CD4-positive, alpha-beta T cell (primary cell): ENCODE measurements around the gene DRAM1. TPM values are rescaled to one million over a fixed set of nuclear protein-coding genes. Genes with fewer than 3 reads are reported as not detected.

Source experiments
- ATAC-seq: fragments of 200-7000 bp; cut with Tn5 transposase; one replicate; pipeline ENCODE4 v1.10.0; 2022; ENCODE audit warnings: mild to moderate bottlenecking; ENCODE audit not compliant: poor library complexity
- CTCF ChIA-PET: fragments of 350-600 bp; sonication (Branson Sonifier 250); formaldehyde crosslinking; loops from one replicate; lab custom pipeline; 2021; ENCODE audit warnings: antibody characterized with exemption, inconsistent platforms; lab: Charles Lee
- POLR2A ChIA-PET: fragments of 350-600 bp; sonication (Branson Sonifier 250); formaldehyde crosslinking; loops from one replicate; lab custom pipeline; 2021; ENCODE audit warnings: antibody characterized with exemption, inconsistent platforms; lab: Charles Lee
- DNase-seq, 14 experiments: peaks; one replicate each; pipeline ENCODE4 v3.0.0-alpha.2; 2013 to 2020; ENCODE audit warnings: mixed read lengths in 2 of 14
- H3K27ac ChIP-seq, 2 donors: one replicate each; pipeline versions ENCODE4 v1.5.1 to v1.7.0; 2013; ENCODE audit warnings: low read length in 2 of 2, low read depth in 1 of 2, mild to moderate bottlenecking in 1 of 2
- H3K27me3 ChIP-seq, 2 experiments: 1 replicate in 1 of 2; 2 replicates in 1 of 2; pipeline versions ENCODE4 v1.6.1 to v1.7.0; 2013; ENCODE audit warnings: low read length in 2 of 2, control low read depth in 1 of 2, mild to moderate bottlenecking in 1 of 2, moderate library complexity in 1 of 2; ENCODE audit not compliant: insufficient read depth in 2 of 2, control insufficient read depth in 1 of 2
- H3K36me3 ChIP-seq: one replicate; pipeline ENCODE4 v1.6.1; 2013; ENCODE audit warnings: low read length, control low read depth; ENCODE audit not compliant: insufficient read depth
- H3K4me1 ChIP-seq: one replicate; pipeline ENCODE4 v1.6.1; 2013; ENCODE audit warnings: low read length, control low read depth; ENCODE audit not compliant: insufficient read depth
- H3K4me3 ChIP-seq: one replicate; pipeline ENCODE4 v1.5.1; 2013; ENCODE audit warnings: mild to moderate bottlenecking, low read length, moderate library complexity
- H3K9me3 ChIP-seq, 2 experiments: 1 replicate in 1 of 2; 2 replicates in 1 of 2; pipeline versions ENCODE4 v1.6.1 to v1.7.0; 2013; ENCODE audit warnings: low read length in 2 of 2, mild to moderate bottlenecking in 2 of 2, control low read depth in 1 of 2, moderate library complexity in 1 of 2; ENCODE audit not compliant: control insufficient read depth in 1 of 2, insufficient read depth in 1 of 2
- H3K27ac Mint-ChIP-seq: one replicate; pipeline ENCODE4 v1.8.0; 2020; ENCODE audit warnings: mixed read lengths
- H3K27me3 Mint-ChIP-seq: one replicate; pipeline ENCODE4 v1.8.0; 2021; ENCODE audit warnings: mixed read lengths
- H3K36me3 Mint-ChIP-seq: one replicate; pipeline ENCODE4 v1.8.0; 2021; ENCODE audit warnings: low read depth, mixed read lengths
- H3K4me1 Mint-ChIP-seq: one replicate; pipeline ENCODE4 v1.8.0; 2021; ENCODE audit warnings: low read depth, mixed read lengths
- H3K4me3 Mint-ChIP-seq: one replicate; pipeline ENCODE4 v1.8.0; 2020; ENCODE audit warnings: mild to moderate bottlenecking, mixed read lengths
- H3K9me3 Mint-ChIP-seq: one replicate; pipeline ENCODE4 v1.8.0; 2020; ENCODE audit warnings: mixed read lengths
- intact Hi-C, 2 experiments: fragments of 100-400 bp; cut with DNase I in 1 of 2; cut with micrococcal nuclease in 1 of 2; formaldehyde crosslinking; loops; one replicate each; pipeline versions ENCODE4 v1.15.1 to v1.9.0; 2023 to 2025; cut with DNase I, micrococcal nuclease
- total RNA-seq, 174 experiments: library from RNA in 2 of 174; stranded (reverse) in 2 of 174; gene quantifications; one replicate each; pipeline ENCODE4 v1.2.3 and lab custom pipeline; 2021 to 2026
- TF ChIP-seq, protein P1 (sequence below): fragments of 200-600 bp; IDR thresholded peaks from one replicate; pipeline ENCODE4 v1.8.0; 2022; ENCODE audit warnings: antibody characterized with exemption, mild to moderate bottlenecking

DRAM1 gene
- total RNA-seq, 2 experiments from 2014 or later = 1.3 to 1.6 TPM

DNA sequence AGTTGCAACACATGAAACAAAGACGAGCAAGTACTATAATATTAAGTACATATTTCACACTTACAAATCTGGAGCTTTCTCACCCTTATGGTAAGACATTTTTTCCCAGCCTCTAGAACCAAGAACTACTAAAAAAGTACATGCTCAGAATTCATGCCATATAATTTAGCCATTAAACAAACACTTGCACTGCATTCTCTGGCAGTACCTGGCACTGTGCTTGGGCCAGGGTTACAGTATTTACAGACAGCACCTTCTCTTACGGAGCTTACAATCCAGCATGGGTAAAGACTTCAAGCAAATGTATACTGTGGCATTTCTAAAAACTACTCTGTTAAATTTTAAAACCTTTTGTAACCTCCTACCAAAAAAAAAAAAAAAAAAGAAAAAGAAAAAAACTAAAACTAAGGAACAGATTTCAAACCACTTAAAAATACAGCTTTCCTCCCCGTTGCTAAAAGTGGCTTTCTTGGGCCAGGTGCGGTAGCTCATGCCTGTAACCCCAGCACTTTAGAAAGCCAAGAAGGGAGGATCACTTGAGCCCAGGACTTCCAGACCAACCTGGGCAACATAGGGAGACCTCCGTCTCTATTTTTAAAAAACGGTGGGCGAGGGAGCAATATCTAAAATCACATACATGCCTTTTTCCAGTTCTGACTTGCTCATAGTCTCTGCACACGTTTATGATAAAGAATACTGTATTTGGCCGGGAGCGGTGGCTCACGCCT, 47.6 kb upstream of the DRAM1 start:
- no peaks in the 10 kb centered on the region for H3K9me3 Mint-ChIP-seq
- Histone ChIP-seq H3K9me3 (no peaks in the 10 kb centered on the region), H3K36me3 (no peaks in the 10 kb centered on the region), H3K27ac (peak overlapping the region; percentile 61 to 67), H3K4me3 (peak overlapping the region; percentile 92), H3K27me3 (no peaks in the 10 kb centered on the region), H3K4me1 (peaks cover 34% of the 10 kb centered on the region)
- peaks cover 6% of the 10 kb centered on the region for H3K36me3 Mint-ChIP-seq
- ChIA-PET POLR2A (interaction anchor here (0.6 to 2.5 kb wide), 16 partner anchors 8 to 232 kb away, joined by 3 to 18 read pairs (median 4); partner anchors contain the start of genes DRAM1 and WASHC3), CTCF (interaction anchor here (0.6 to 4.7 kb wide), 17 partner anchors 9 to 436 kb away, joined by 3 to 44 read pairs (median 4); no protein-coding TSS in a partner anchor)
- peaks cover 56% of the 10 kb centered on the region for H3K4me1 Mint-ChIP-seq
- H3K4me3 Mint-ChIP-seq = peak overlapping the region; percentile 94
- H3K27me3 Mint-ChIP-seq = no peaks in the 10 kb centered on the region
- peak in 4 of 14 experiments; percentile 14 to 19 (median 17) for DNase-seq
- no peak for ATAC-seq
- intact Hi-C loops = loop anchor here (2.0 to 10.0 kb wide), 9 partner anchors 37 to 1565 kb away; partner anchors contain the start of genes CHPT1 (in 1 of the 2), DEPDC4 (in 1 of the 2), NUP37 (in 1 of the 2) and PARPBP (in 1 of the 2)
- TF ChIP-seq, protein P1, sequence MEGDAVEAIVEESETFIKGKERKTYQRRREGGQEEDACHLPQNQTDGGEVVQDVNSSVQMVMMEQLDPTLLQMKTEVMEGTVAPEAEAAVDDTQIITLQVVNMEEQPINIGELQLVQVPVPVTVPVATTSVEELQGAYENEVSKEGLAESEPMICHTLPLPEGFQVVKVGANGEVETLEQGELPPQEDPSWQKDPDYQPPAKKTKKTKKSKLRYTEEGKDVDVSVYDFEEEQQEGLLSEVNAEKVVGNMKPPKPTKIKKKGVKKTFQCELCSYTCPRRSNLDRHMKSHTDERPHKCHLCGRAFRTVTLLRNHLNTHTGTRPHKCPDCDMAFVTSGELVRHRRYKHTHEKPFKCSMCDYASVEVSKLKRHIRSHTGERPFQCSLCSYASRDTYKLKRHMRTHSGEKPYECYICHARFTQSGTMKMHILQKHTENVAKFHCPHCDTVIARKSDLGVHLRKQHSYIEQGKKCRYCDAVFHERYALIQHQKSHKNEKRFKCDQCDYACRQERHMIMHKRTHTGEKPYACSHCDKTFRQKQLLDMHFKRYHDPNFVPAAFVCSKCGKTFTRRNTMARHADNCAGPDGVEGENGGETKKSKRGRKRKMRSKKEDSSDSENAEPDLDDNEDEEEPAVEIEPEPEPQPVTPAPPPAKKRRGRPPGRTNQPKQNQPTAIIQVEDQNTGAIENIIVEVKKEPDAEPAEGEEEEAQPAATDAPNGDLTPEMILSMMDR = no peak
- H3K27ac Mint-ChIP-seq = peak overlapping the region; percentile 97

DNA sequence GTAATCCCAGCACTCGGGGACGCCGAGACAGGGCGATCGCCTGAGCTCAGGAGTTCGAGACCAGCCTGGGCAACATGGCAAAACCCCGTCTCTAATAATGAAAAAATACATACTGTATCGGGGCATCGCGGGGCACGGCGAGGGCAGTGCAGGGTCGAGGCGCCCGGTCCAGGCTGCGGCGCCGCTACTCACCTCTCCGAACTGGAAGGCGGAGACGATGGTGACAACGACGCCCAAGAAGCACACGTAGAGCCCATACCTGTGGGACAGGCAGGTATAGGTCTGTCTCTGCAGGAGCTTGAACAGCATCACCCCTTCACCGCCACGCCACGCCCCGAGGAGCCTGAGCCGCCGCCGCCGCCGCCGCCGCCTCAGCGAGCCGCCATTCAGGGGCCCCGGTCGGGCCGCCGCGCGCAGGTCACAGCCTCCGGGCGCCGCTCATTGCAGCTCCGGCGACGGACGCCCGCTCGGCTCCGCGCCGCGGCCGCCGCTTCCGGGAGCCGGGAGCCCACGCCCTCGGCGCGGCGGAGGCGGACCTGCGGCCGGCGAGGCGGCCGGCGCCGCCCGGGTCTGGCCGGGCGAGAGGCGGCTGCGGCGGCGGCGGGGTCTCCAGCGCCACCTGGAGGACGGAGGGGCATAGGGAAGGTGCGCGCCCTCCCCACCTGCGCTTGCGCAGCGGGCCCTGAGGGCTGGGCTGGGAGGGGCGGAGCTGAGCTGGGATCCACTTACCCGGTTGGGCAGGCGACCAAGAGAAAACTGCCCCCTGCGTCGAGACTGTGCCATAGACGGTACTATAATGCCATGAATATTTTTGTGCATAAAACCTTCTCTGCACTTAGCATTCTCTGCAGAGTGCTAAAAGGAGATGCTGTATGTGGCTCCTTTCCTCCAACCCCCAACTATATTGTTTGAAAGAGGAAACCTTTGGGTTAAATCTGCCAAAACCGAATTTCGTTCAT, 46.7 kb upstream of the DRAM1 start, which contains the start of gene GNPTAB:
GNPTAB (minus strand) TSS at position 593 of the 959 bp plus-strand sequence; CDS start at position 309, 284 bp downstream.
- peaks cover 47% of the 10 kb centered on the region for H3K4me1 Mint-ChIP-seq
- H3K27me3 ChIP-seq = no peaks in the 10 kb centered on the region
- no peaks in the 10 kb centered on the region for H3K9me3 Mint-ChIP-seq
- TF ChIP-seq, protein P1 = peak; percentile 60
- H3K4me1 ChIP-seq = peaks cover 34% of the 10 kb centered on the region
- peak within 1 kb of the TSS; percentile 61 to 67 for H3K27ac ChIP-seq
- ChIA-PET CTCF (interaction anchor here (0.6 to 4.7 kb wide), 22 partner anchors 9 to 436 kb away, joined by 3 to 44 read pairs (median 4); no protein-coding TSS in a partner anchor), POLR2A (interaction anchor here (0.6 to 2.5 kb wide), 18 partner anchors 9 to 231 kb away, joined by 3 to 18 read pairs (median 4); partner anchors contain the start of genes DRAM1 and WASHC3)
- H3K4me3 ChIP-seq = peak within 1 kb of the TSS; percentile 92
- ATAC-seq (peak; percentile 89), DNase-seq (peak; percentile 93 to 98 (median 96))
- peak within 1 kb of the TSS; percentile 94 for H3K4me3 Mint-ChIP-seq
- H3K9me3 ChIP-seq = no peaks in the 10 kb centered on the region
- no peaks in the 10 kb centered on the region for H3K27me3 Mint-ChIP-seq
- H3K36me3 Mint-ChIP-seq = peaks cover 6% of the 10 kb centered on the region
- no peaks in the 10 kb centered on the region for H3K36me3 ChIP-seq
- H3K27ac Mint-ChIP-seq = peak within 1 kb of the TSS; percentile 97
- intact Hi-C loops = loop anchor here (2.0 to 10.0 kb wide), 8 partner anchors 38 to 548 kb away; partner anchors contain the start of genes CHPT1 (in 1 of the 2), NUP37 (in 1 of the 2), PARPBP (in 1 of the 2) and UTP20 (in 1 of the 2)
